Measurements from ENCODE around the gene CDH13.
A peak's percentile ranks its signal among the peaks of the same experiment; 100 is the strongest.

The CDH13 gene

DNA sequence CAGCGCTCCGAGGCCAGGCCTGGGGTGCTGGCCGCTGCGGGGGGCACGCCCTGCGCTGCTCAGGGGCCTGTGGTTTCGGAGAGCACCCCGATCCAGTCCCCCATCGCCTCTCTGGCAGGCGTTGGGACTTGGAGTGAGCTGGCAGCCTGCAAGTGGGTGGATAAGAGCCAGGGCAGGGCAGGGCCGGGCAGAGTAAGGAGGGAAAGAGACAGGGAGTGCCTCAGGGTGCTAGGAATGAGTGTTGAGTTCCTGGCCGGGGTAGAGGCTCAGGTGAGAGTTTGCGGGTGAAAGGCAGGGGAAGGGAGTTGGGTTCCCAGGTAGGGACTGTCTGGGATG is 1.3 kb downstream of the CDH13 start:
- DNase-seq (ENCODE audit: low read depth in 2 of 2): no peak

GRCh38 chr16:82628711-82629110 is 1.9 kb downstream of the CDH13 start:
- DNase-seq (ENCODE audit: low read depth in 2 of 2): no peak

- DNase-seq (ENCODE audit: low read depth in 2 of 2): no peak
Measured at GRCh38 chr16:82629441-82630027, 2.8 kb downstream of the CDH13 start.

- no peak for DNase-seq (ENCODE audit: low read depth in 2 of 2)
Measured at GRCh38 chr16:82630219-82630618, 3.5 kb downstream of the CDH13 start.

- DNase-seq (ENCODE audit: low read depth in 2 of 2): no peak
Measured at GRCh38 chr16:82630688-82631087, 3.9 kb downstream of the CDH13 start.

DNA sequence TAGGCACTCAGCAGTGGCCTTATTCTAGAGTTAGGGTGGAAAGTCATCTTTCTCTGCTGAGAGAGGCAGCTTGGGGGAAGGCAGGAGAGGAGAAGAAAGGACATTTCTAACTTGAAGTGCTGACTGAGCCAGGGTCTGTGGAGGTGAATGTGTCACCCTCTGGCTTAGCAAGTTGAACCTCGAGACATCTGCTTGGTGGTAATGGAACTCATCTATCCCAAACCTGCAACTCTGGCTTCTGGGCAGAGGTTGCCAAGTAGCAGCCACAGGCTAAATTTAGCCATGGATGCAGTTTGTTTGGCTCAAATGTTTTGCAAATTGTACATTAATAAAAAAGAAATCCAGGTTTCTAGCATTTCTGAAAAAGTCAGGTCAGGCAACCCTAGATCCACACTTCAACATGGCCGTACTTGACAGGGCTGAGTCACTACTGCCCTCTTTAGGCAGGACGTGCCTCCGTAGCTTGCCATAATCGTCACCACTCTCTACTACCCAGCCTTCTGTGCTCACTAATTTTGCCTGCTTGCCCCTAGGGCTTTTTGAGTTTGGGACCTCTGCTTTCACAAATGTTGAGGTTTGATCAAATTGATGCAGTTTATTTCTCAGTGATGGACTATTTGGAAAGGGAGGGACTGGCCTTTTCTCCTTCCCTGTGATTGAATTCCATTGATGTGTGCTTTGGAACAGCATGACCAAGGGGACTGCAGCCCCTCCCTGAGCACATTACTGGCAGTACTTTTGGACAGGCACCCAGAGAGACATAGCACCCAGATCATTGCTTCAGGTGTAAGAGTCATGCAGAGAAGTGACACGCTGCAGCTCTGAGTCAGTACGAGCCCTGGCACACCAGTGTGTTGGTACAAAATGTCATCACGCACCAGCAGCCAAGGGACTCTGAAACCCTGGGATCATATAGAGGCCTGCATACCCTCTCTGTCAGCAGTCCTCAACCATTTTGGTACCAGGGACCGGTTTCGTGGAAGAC is 5.2 kb downstream of the CDH13 start:
- DNase-seq (ENCODE audit: low read depth in 2 of 2): no peak

DNA sequence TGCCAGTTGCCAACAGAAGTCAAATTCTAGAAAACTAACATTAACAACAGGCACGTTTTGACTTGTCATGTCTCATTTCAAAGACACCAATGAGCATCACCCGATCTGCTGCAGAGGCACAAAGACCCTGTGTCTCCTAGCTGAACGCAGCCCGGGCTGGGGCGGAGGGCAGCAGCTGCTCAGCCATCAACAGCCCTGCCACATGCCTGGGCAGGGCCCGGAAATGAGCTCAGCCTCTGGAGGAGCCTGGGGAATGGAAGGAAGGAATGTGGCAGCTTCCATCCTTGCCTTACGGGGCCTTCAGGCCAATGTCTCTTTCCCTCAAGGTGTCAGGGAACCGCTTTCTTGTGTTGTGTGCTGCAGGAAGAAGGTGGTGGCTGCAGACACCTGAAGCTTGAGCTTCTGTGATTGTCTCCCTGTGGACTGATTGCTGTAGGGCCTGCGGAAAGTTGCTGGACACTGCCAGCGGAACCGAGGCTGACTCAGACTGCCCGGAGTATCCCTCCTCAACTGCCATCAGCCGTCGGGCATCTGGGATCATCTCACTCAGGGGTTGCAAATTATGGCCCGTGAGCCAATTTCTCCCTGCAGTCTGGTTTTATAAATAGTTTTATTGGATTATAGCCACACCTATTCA is 7.3 kb downstream of the CDH13 start:
- no peak for DNase-seq (ENCODE audit: low read depth in 2 of 2)

DNA sequence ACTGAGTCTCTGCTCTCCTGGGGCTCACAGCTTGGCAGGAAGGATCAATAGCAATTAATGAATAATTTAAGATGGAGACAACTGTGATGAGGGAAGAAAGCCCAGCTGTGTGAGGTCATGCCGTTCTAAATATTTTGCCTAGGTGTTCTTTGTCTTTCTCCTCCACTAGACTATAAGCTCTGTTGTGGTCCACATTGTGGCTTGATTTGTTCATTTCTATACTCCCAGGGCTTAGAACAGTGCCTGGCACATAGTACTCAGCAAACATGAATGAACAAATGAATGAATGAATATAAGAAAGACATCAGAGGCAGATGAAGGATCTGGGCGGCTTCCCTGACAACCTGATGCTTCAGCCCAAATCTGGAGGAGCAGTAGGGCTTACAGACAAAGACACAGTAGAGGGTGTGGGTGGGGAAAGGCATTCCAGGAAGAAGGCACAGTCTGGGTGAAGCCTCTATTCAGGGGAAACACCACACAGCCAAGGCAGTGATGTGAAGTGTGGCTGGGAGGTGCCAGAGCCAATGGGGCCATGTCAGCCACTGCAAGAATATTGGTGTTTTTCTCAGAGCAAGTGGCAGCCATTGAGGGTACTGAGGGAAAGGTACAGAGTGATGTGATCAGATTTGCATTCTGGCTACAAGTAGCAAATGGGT is 8.3 kb downstream of the CDH13 start:
- DNase-seq (ENCODE audit: low read depth in 2 of 2): no peak

GRCh38 chr16:82636485-82636884 is 9.7 kb downstream of the CDH13 start:
- DNase-seq (ENCODE audit: low read depth in 2 of 2): no peak

DNA sequence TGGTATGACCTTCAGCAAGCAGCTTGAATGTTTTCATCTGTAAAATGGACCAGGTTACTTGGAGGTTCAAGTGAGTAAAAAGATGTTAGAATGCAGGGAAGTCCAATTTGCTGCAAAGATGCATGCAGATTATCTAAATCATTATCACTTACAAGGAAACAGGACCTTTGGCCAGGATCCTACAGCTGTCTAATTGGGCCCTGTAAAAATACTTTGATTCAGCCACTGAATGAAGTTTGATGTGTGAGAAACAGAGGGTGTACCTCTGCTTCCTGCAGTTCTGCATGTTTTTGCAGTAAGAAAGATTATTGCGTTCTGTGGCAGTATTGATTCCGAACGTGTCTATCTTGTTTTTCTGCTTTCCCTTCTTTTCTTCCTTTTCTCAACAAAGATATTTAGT is 10.2 kb downstream of the CDH13 start:
- DNase-seq (ENCODE audit: low read depth in 2 of 2): no peak

DNA sequence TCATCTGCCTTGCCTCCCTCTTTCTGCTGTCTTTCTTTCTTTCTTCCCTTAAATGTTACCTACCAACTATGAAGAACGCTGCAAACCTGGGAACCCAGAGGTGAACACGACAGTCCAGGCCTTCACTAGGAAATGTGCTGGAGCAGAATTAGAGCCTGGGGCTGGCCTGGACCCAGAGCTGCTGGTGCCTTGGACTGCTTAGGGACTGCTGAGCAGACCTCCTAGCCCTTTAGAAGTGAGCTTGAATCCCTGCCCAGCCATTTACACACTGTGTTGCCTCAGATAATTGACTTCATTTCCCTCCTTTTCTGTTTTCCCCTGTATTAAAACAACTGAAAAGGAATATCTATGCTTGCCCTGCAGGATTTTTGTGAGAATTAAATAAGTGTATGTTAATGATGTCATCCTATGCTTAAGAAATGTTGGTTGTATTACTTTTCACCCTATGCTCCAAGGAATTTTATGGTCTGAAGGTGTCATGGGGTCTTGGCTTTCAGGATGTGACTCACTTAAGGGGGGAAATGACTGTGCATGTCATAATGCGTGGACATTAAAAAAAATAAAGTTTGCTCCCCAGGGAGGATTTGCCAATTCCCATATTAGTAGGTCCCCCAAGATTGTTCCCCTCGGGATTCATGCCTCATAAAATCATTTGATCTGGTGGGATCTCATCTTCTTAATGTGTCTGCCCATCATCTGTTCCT is 11.5 kb downstream of the CDH13 start:
- DNase-seq (ENCODE audit: low read depth in 2 of 2): no peak

DNA sequence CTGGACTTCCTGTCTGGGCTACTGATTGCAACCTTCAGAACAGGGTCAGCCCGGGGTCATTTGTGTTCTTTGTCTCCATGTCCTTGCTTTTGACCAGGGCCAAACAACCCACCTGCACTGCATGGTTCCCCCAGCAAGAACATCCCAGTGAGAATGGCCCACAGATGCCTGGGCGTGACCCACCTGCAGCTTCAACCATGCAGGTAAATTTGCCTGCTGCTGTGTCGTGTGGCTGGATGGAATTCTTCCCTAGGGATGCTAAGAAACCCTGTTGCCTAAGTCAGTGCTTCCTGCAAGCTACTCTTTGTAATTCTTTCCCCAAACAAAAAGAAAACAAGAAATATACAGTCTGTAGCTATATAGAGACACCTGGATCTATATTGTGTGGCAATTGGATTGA is 12.5 kb downstream of the CDH13 start:
- no peak for DNase-seq (ENCODE audit: low read depth in 2 of 2)

DNA sequence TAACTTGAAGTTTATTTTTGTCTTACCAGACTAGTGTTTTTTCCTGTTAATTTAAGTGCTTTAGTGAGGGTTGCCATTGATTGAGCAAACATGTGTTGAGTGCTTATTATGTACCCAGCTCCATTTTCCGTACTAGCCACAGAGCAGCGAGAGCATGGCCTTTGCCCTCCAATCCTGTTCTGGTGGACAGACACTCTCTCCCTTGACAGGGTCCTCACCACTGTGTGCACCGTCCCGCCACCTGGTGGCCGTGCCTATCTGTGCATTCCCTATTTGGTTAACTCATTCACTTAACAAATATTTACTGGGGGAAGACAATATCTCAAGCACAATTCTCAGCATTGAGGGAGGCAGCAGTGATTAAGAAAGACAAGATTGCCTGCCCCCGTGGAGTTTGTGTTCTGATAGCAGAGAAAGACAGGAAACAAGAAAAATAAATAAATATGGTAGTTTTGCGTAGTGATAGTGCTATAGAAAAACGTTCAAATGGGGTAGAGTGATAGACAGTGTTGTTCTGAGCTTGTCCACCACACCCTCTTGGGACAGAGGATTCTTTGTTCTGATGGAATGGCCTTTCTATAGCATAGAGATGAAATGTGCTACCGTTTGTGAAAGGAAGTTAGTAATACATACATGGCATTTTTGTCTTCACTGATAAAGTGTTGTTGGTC is 13.0 kb downstream of the CDH13 start:
- DNase-seq (ENCODE audit: low read depth in 2 of 2): peak; percentile 36 to 46

GRCh38 chr16:82641336-82641984 is 14.7 kb downstream of the CDH13 start:
- no peak for DNase-seq (ENCODE audit: low read depth in 2 of 2)

- DNase-seq (ENCODE audit: low read depth in 2 of 2): no peak
Measured at GRCh38 chr16:82643136-82643535, 16.4 kb downstream of the CDH13 start.

GRCh38 chr16:82643936-82644630 is 17.3 kb downstream of the CDH13 start:
- DNase-seq (ENCODE audit: low read depth in 2 of 2): no peak

DNA sequence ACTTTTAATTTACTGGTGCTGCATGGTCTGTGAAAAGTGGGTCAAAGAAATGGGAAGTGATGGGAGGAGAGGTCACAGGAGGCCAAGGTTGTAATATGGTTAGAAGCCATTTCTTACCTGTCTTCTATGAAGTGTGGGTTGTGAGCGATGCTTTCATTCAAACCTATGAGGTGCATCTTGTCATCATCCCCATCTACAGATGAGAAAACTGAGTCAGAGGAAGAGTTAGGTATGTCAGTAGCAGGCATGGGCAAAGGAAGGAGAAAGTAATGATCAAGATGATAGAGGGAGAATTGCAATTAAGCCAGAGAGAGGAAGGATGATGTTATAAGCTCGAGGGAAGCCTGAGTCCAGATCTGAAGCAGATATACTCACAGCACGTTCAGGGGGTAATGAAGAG is 19.7 kb downstream of the CDH13 start:
- DNase-seq (ENCODE audit: low read depth in 2 of 2): no peak

GRCh38 chr16:82649766-82650165 is 23.0 kb downstream of the CDH13 start:
- DNase-seq (ENCODE audit: low read depth in 2 of 2): no peak

DNA sequence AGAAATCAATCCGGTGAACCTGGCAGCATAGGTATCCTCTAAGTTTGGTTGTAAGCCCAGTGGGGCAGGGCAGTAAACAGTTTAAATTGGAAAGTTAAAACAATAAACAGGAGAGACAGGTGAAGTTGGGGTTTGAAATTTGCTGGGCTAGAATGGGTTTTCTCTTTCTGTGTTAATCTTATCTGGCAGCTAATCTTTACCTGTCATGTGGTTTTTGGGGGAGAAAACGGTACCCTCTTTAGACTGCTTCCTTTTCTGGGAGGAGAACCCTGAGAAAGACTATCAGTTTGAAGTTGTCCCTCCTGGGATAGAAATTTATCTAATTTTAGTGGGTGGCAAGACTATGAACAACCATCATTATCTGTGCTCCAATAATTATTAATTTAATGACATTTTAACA is 24.0 kb downstream of the CDH13 start:
- DNase-seq (ENCODE audit: low read depth in 2 of 2): no peak

All from stimulated activated CD4-positive, alpha-beta T cell treated with anti-CD3 and anti-CD28 coated beads, Interleukin-4, amount 100 ng/mL, for 48 hours (primary cell).